ENCODE results near the gene DIP2B. TPM values are rescaled to one million over a fixed set of nuclear protein-coding genes. Genes with fewer than 3 reads are reported as not detected.
A peak's percentile ranks its signal among the peaks of the same experiment; 100 is the strongest.

Gene DIP2B
- polyA plus RNA-seq, 3 donors, result 3.5 to 12.3 (median 6.5) TPM

GRCh38 chr12:50505675-50506530 lies 1.1 kb downstream of the DIP2B start:
- DNase-seq, result peak in 2 of 3 donors; percentile 62 to 63

More at GRCh38 chr12:50505675-50506530, 1.1 kb downstream of the DIP2B start:
- Histone ChIP-seq H3K27me3 (ENCODE audit: control insufficient read depth in 2 of 2, insufficient read depth in 2 of 2, low read length in 2 of 2) (no peaks in the 10 kb centered on the region), H2AFZ (ENCODE audit: insufficient read depth, low read depth, low read length, poor library complexity, severe bottlenecking) (peak overlapping the region; percentile 96), H3K9me3 (replicated peaks in 1 of 2; ENCODE audit: control insufficient read depth in 1 of 2, insufficient read depth in 1 of 2, low read length in 2 of 2) (peaks cover 0 to 4% of the 10 kb centered on the region in 2 donors), H4K20me1 (ENCODE audit: insufficient read depth, low read length) (peaks cover 44% of the 10 kb centered on the region), H3K4me1 (ENCODE audit: control insufficient read depth in 1 of 2, insufficient read depth in 2 of 2, low read length in 2 of 2) (peaks cover 43 to 45% of the 10 kb centered on the region in 2 donors), H3K4me3 (replicated peaks in 1 of 3; ENCODE audit: low read depth in 2 of 3, low read length in 3 of 3) (peak overlapping the region; percentile 70 to 95 (median 93)), H3K36me3 (replicated peaks in 1 of 2; ENCODE audit: control insufficient read depth in 1 of 2, insufficient read depth in 2 of 2, low read length in 2 of 2) (no peaks in the 10 kb centered on the region), H3K9ac (ENCODE audit: insufficient read depth, low read length, poor library complexity, severe bottlenecking) (peak overlapping the region; percentile 94), H3K4me2 (replicated peaks; ENCODE audit: extremely low read depth, low read length, poor library complexity, severe bottlenecking) (peak overlapping the region; percentile 93), H3K27ac (ENCODE audit: low read depth in 1 of 2, low read length in 2 of 2) (peak overlapping the region; percentile 82 to 92), H3K79me2 (ENCODE audit: insufficient read depth, low read length) (peaks cover 61% of the 10 kb centered on the region)
- Mint-ChIP-seq H3K4me1 (peaks cover 45% of the 10 kb centered on the region), H3K27me3 (ENCODE audit: low read depth in 3 of 3) (no peaks in the 10 kb centered on the region), H3K27ac (peak overlapping the region; percentile 89 to 96 (median 93)), H3K4me3 (peak overlapping the region; percentile 91 to 97), H3K9me3 (peaks cover 0 to 10% (median 2%) of the 10 kb centered on the region in 7 donors), H3K36me3 (no peaks in the 10 kb centered on the region)
- TF ChIP-seq CTCF (IDR thresholded peaks at IDR 0.05), result no peak
- intact Hi-C loops (cut with micrococcal nuclease), result loop anchor here in 1 of 2 donors (1.0 to 10.0 kb wide), 5 partner anchors 9 to 259 kb away; partner anchors contain the start of gene ATF1
- WGBS (ENCODE audit: insufficient coverage), result 10% methylated on average over 2 of the region's 11 CpGs

All from CD14-positive monocyte (primary cell).